ENCODE measurements around the gene STH. TPM values are rescaled to one million over a fixed set of nuclear protein-coding genes. Genes with fewer than 3 reads are reported as not detected.
A peak's percentile ranks its signal among the peaks of the same experiment; 100 is the strongest.

Gene STH
- polyA plus RNA-seq, 2 of the 4 experiments (the other 2 are of a cell fraction): not detected

DNA sequence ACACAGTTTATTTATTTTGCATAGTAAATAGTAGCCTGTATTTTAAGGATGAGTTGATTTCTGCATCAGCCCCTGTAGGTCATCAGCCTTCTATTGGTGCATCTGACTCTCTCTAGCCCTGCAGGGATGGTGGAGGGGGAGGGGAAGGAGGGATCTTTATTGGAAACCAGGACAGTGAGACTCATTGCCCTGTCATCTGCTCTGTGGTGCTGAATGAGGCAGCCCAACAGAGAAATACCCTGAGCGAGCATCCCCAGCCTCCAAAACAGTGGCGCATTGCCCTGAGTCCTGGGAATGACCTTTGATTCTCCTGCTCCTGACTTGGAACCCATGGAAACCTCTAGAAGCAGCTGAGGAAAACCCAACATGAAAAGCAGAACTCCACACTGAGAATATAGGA, 45.5 kb upstream of the STH start:
- FAIRE-seq: no peak
- H3K4me1 ChIP-seq: peaks cover 7% of the 10 kb centered on the region
- CTCF ChIA-PET: no interaction called here

DNA sequence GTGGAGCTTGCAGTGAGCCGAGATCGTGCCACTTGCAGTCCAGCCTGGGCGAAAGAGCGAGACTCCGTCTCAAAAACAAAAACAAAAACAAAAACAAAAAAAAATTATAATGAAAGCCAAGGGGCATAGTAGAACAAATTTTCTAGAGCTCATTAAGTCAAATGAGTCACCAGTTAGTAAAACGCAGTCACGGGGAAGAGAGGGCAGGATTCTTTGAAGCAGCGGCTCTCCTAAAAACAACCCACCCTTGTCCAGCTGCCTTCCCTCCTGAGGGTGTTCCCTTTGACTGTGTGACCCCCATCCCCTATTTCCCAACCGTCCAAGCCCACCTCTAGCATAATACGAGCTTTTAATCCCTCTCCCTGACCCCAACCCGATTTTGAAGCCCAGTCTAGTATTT, 44.1 kb upstream of the STH start:
- no peaks in the 10 kb centered on the region for H3K4me1 ChIP-seq
- CTCF ChIA-PET: interaction anchor here (0.7 to 2.0 kb wide), 7 partner anchors 16 to 315 kb away, joined by 3 to 5 read pairs (median 3); partner anchors contain the start of genes KANSL1 and MAPT
- no peak for TF ChIP-seq ZNF302 (CRISPR knock-in tag; IDR thresholded peaks at IDR 0.05)
- TF ChIP-seq RFX5 (IDR thresholded peaks at IDR 0.05): no peak
- no peak for TF ChIP-seq CBX8 (IDR thresholded peaks at IDR 0.05)
- TF ChIP-seq CBX2 (IDR thresholded peaks at IDR 0.05; ENCODE audit: borderline replicate concordance, low read depth): no peak
- no peak for TF ChIP-seq MAFK (IDR thresholded peaks at IDR 0.05; ENCODE audit: partially characterized antibody)
- TF ChIP-seq ZFP36 (IDR thresholded peaks at IDR 0.05; ENCODE audit: borderline replicate concordance, partially characterized antibody): no peak
- no peak for TF ChIP-seq JUN (IDR thresholded peaks at IDR 0.05)
- TF ChIP-seq HOXA7 (CRISPR knock-in tag; IDR thresholded peaks at IDR 0.05): no peak
- TF ChIP-seq ESRRA (IDR thresholded peaks at IDR 0.05; ENCODE audit: borderline replicate concordance, low read length): no peak
- no peak for DNase-seq (ENCODE audit: low read depth in 1 of 2, low spot score in 1 of 2)
- no peak for FAIRE-seq
- WGBS (ENCODE audit: missing lambda C conversion rate): 65% methylated on average over 11 of the region's 11 CpGs
- H3K4me2 ChIP-seq: no peak overlapping the region
- no peaks in the 10 kb centered on the region for H3K9me3 ChIP-seq
- POLR2A ChIA-PET: no interaction called here
- no peak overlapping the region for H3K4me3 ChIP-seq
- H3K27ac ChIP-seq: no peak overlapping the region
- ATAC-seq: no peak

More for the DNA sequence above, 45.5 kb upstream of the STH start:
- no peak overlapping the region for H3K4me2 ChIP-seq
- TF ChIP-seq POLR2A (IDR thresholded peaks at IDR 0.05; ENCODE audit: low read length) (no peak), RFX5 (IDR thresholded peaks at IDR 0.05) (no peak), PHF8 (IDR thresholded peaks at IDR 0.05; ENCODE audit: borderline replicate concordance, low read depth) (no peak), HEYL (CRISPR knock-in tag; IDR thresholded peaks at IDR 0.05) (no peak), FOXS1 (CRISPR knock-in tag; IDR thresholded peaks at IDR 0.05) (no peak), POLR2AphosphoS2 (conservative IDR thresholded peaks at IDR 0.05; ENCODE audit: low read length) (no peak), EHMT2 (IDR thresholded peaks at IDR 0.05; ENCODE audit: low read depth) (no peak), ESRRA (IDR thresholded peaks at IDR 0.05; ENCODE audit: borderline replicate concordance, low read length) (no peak), KDM5A (IDR thresholded peaks at IDR 0.05) (no peak), EP300 (IDR thresholded peaks at IDR 0.05) (no peak), ZFP36 (IDR thresholded peaks at IDR 0.05; ENCODE audit: borderline replicate concordance, partially characterized antibody) (no peak)
- TF ChIP-seq, protein P1, sequence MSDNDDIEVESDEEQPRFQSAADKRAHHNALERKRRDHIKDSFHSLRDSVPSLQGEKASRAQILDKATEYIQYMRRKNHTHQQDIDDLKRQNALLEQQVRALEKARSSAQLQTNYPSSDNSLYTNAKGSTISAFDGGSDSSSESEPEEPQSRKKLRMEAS (IDR thresholded peaks at IDR 0.05): no peak
- TF ChIP-seq, protein P2, sequence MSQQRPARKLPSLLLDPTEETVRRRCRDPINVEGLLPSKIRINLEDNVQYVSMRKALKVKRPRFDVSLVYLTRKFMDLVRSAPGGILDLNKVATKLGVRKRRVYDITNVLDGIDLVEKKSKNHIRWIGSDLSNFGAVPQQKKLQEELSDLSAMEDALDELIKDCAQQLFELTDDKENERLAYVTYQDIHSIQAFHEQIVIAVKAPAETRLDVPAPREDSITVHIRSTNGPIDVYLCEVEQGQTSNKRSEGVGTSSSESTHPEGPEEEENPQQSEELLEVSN (IDR thresholded peaks at IDR 0.05; ENCODE audit: borderline replicate concordance, low read depth): no peak
- H3K4me3 ChIP-seq: no peak overlapping the region
- no peak for ATAC-seq
- DNase-seq (ENCODE audit: low read depth in 1 of 2, low spot score in 1 of 2): no peak
- WGBS (ENCODE audit: missing lambda C conversion rate): 90% methylated on average over 2 of the region's 2 CpGs
- no peak overlapping the region for H3K27ac ChIP-seq
- POLR2A ChIA-PET: interaction anchor here (0.8 kb wide), 1 partner anchor 316 kb away, joined by 3 read pairs; no protein-coding TSS in a partner anchor
- H3K9me3 ChIP-seq: no peaks in the 10 kb centered on the region

DNA sequence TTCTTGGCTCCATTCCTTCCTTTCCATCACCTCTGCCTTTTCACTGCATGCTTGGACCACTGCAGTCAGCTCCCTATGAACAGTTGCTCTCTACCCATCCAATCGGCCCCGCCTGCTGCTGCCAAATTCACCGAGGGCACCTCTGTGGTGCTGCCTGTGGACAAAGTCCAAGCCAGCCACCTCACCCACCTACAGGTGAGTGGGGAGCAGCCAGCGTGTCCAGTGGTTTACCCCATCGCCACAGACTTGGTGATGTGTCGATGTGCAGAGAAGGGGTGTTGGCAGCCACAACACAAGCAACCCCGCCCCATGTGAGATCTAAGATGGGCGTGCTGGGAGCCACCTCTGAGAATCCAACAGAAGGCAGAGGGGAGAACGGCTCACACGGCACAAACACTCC, 43.7 kb upstream of the STH start:
- Histone ChIP-seq H3K4me2 (no peak overlapping the region), H3K4me3 (no peak overlapping the region), H3K9me3 (no peaks in the 10 kb centered on the region), H3K27ac (no peak overlapping the region), H3K4me1 (no peaks in the 10 kb centered on the region)
- ChIA-PET CTCF (interaction anchor here (0.7 to 2.0 kb wide), 8 partner anchors 16 to 315 kb away, joined by 3 to 5 read pairs (median 3); partner anchors contain the start of genes KANSL1 and MAPT), POLR2A (no interaction called here)
- no peak for DNase-seq (ENCODE audit: low read depth in 1 of 2, low spot score in 1 of 2)
- FAIRE-seq: no peak
- WGBS (ENCODE audit: missing lambda C conversion rate): 78% methylated on average over 10 of the region's 10 CpGs
- 0 out of 6 replicates have a peak, but pooled peaks of 1 of the 2 experiments have one; percentile 19 for ATAC-seq
- no peak for TF ChIP-seq GATA3 (IDR thresholded peaks at IDR 0.05; ENCODE audit: borderline replicate concordance)
- no peak for TF ChIP-seq CHD2 (IDR thresholded peaks at IDR 0.05; ENCODE audit: low read length, partially characterized antibody)
- no peak for TF ChIP-seq CBX8 (IDR thresholded peaks at IDR 0.05)
- no peak for TF ChIP-seq RARB (CRISPR knock-in tag; IDR thresholded peaks at IDR 0.05)
- no peak for TF ChIP-seq HOXB5 (CRISPR knock-in tag; IDR thresholded peaks at IDR 0.05)
- TF ChIP-seq ZFP36 (IDR thresholded peaks at IDR 0.05; ENCODE audit: borderline replicate concordance, partially characterized antibody): no peak
- TF ChIP-seq CBX2 (IDR thresholded peaks at IDR 0.05; ENCODE audit: borderline replicate concordance, low read depth): no peak
- TF ChIP-seq SMC3 (IDR thresholded peaks at IDR 0.05): no peak
- TF ChIP-seq MYC (IDR thresholded peaks at IDR 0.05; ENCODE audit: borderline replicate concordance, low read length): no peak
- TF ChIP-seq FOSB (CRISPR knock-in tag; IDR thresholded peaks at IDR 0.05): no peak
- TF ChIP-seq NR3C1 (IDR thresholded peaks at IDR 0.05): no peak
- no peak for TF ChIP-seq BHLHE40 (IDR thresholded peaks at IDR 0.05; ENCODE audit: low read depth, low read length)
- TF ChIP-seq SREBF2 (IDR thresholded peaks at IDR 0.05): no peak
- TF ChIP-seq NPAS2 (CRISPR knock-in tag; IDR thresholded peaks at IDR 0.05; ENCODE audit: borderline replicate concordance): no peak
- TF ChIP-seq HDAC2 (IDR thresholded peaks at IDR 0.05): no peak
- TF ChIP-seq, protein P3, sequence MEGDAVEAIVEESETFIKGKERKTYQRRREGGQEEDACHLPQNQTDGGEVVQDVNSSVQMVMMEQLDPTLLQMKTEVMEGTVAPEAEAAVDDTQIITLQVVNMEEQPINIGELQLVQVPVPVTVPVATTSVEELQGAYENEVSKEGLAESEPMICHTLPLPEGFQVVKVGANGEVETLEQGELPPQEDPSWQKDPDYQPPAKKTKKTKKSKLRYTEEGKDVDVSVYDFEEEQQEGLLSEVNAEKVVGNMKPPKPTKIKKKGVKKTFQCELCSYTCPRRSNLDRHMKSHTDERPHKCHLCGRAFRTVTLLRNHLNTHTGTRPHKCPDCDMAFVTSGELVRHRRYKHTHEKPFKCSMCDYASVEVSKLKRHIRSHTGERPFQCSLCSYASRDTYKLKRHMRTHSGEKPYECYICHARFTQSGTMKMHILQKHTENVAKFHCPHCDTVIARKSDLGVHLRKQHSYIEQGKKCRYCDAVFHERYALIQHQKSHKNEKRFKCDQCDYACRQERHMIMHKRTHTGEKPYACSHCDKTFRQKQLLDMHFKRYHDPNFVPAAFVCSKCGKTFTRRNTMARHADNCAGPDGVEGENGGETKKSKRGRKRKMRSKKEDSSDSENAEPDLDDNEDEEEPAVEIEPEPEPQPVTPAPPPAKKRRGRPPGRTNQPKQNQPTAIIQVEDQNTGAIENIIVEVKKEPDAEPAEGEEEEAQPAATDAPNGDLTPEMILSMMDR (IDR thresholded peaks at IDR 0.05): no peak
- no peak for TF ChIP-seq ESRRA (IDR thresholded peaks at IDR 0.05; ENCODE audit: borderline replicate concordance, low read length)
- TF ChIP-seq, protein P4, sequence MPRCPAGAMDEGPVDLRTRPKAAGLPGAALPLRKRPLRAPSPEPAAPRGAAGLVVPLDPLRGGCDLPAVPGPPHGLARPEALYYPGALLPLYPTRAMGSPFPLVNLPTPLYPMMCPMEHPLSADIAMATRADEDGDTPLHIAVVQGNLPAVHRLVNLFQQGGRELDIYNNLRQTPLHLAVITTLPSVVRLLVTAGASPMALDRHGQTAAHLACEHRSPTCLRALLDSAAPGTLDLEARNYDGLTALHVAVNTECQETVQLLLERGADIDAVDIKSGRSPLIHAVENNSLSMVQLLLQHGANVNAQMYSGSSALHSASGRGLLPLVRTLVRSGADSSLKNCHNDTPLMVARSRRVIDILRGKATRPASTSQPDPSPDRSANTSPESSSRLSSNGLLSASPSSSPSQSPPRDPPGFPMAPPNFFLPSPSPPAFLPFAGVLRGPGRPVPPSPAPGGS (IDR thresholded peaks at IDR 0.05): no peak

All from A549 (cell line).